ENCODE data around the gene KRT34. TPM values are rescaled to one million over a fixed set of nuclear protein-coding genes. Genes with fewer than 3 reads are reported as not detected.

The KRT34 gene
- total and polyA plus RNA-seq, 4 donors, result not detected

- Histone ChIP-seq H3K36me3 (ENCODE audit: control insufficient read depth, insufficient read depth, low read length) (no peaks in the 10 kb centered on the region), H3K9me3 (ENCODE audit: control insufficient read depth, insufficient read depth, low read length) (no peaks in the 10 kb centered on the region), H3K4me3 (ENCODE audit: low read depth, low read length) (no peak overlapping the region), H3K27ac (ENCODE audit: low read depth, low read length) (no peak overlapping the region), H3K4me1 (ENCODE audit: control insufficient read depth, insufficient read depth, low read length) (no peaks in the 10 kb centered on the region), H3K27me3 (ENCODE audit: control insufficient read depth, insufficient read depth, low read length) (no peaks in the 10 kb centered on the region)
- DNase-seq (ENCODE audit: low read depth in 4 of 6, low spot score in 6 of 6), result no peak
- 89% methylated on average over 10 of the region's 10 CpGs for WGBS (ENCODE audit: insufficient coverage)
Measured at GRCh38 chr17:41394254-41394996, 12.3 kb upstream of the KRT34 start.

- H3K4me3 ChIP-seq (ENCODE audit: low read depth, low read length), result no peak overlapping the region
Measured at GRCh38 chr17:41393826-41394225, 11.7 kb upstream of the KRT34 start.

GRCh38 chr17:41393294-41393693 is 11.2 kb upstream of the KRT34 start:
- Histone ChIP-seq H3K27me3 (ENCODE audit: control insufficient read depth, insufficient read depth, low read length) (no peaks in the 10 kb centered on the region), H3K27ac (ENCODE audit: low read depth, low read length) (no peak overlapping the region), H3K9me3 (ENCODE audit: control insufficient read depth, insufficient read depth, low read length) (no peaks in the 10 kb centered on the region), H3K4me3 (ENCODE audit: low read depth, low read length) (no peak overlapping the region), H3K36me3 (ENCODE audit: control insufficient read depth, insufficient read depth, low read length) (no peaks in the 10 kb centered on the region), H3K4me1 (ENCODE audit: control insufficient read depth, insufficient read depth, low read length) (no peaks in the 10 kb centered on the region)
- WGBS (ENCODE audit: insufficient coverage), result 33% methylated on average over 1 of the region's 5 CpGs
- DNase-seq (ENCODE audit: low read depth in 4 of 6, low spot score in 6 of 6), result no peak

More at GRCh38 chr17:41393826-41394225, 11.7 kb upstream of the KRT34 start:
- WGBS (ENCODE audit: insufficient coverage), result 84% methylated on average over 9 of the region's 10 CpGs
- Histone ChIP-seq H3K36me3 (ENCODE audit: control insufficient read depth, insufficient read depth, low read length) (no peaks in the 10 kb centered on the region), H3K9me3 (ENCODE audit: control insufficient read depth, insufficient read depth, low read length) (no peaks in the 10 kb centered on the region), H3K27me3 (ENCODE audit: control insufficient read depth, insufficient read depth, low read length) (no peaks in the 10 kb centered on the region), H3K4me1 (ENCODE audit: control insufficient read depth, insufficient read depth, low read length) (no peaks in the 10 kb centered on the region), H3K27ac (ENCODE audit: low read depth, low read length) (no peak overlapping the region)
- no peak for DNase-seq (ENCODE audit: low read depth in 4 of 6, low spot score in 6 of 6)

- WGBS (ENCODE audit: insufficient coverage), result no CpG with 5 or more reads among the region's 1 CpG
- no peaks in the 10 kb centered on the region for H3K27me3 ChIP-seq (ENCODE audit: control insufficient read depth, insufficient read depth, low read length)
Measured at GRCh38 chr17:41392278-41392677, 10.2 kb upstream of the KRT34 start.

GRCh38 chr17:41391535-41391934 is 9.4 kb upstream of the KRT34 start:
- Histone ChIP-seq H3K4me1 (ENCODE audit: control insufficient read depth, insufficient read depth, low read length) (no peaks in the 10 kb centered on the region), H3K9me3 (ENCODE audit: control insufficient read depth, insufficient read depth, low read length) (no peaks in the 10 kb centered on the region), H3K27ac (ENCODE audit: low read depth, low read length) (no peak overlapping the region), H3K27me3 (ENCODE audit: control insufficient read depth, insufficient read depth, low read length) (no peaks in the 10 kb centered on the region), H3K4me3 (ENCODE audit: low read depth, low read length) (no peak overlapping the region), H3K36me3 (ENCODE audit: control insufficient read depth, insufficient read depth, low read length) (no peaks in the 10 kb centered on the region)
- no peak for DNase-seq (ENCODE audit: low read depth in 4 of 6, low spot score in 6 of 6)
- WGBS (ENCODE audit: insufficient coverage), result no CpG with 5 or more reads among the region's 2 CpGs

More at GRCh38 chr17:41392278-41392677, 10.2 kb upstream of the KRT34 start:
- no peaks in the 10 kb centered on the region for H3K36me3 ChIP-seq (ENCODE audit: control insufficient read depth, insufficient read depth, low read length)
- H3K4me1 ChIP-seq (ENCODE audit: control insufficient read depth, insufficient read depth, low read length), result no peaks in the 10 kb centered on the region
- H3K9me3 ChIP-seq (ENCODE audit: control insufficient read depth, insufficient read depth, low read length), result no peaks in the 10 kb centered on the region
- no peak for DNase-seq (ENCODE audit: low read depth in 4 of 6, low spot score in 6 of 6)
- no peak overlapping the region for H3K4me3 ChIP-seq (ENCODE audit: low read depth, low read length)
- no peak overlapping the region for H3K27ac ChIP-seq (ENCODE audit: low read depth, low read length)

GRCh38 chr17:41390411-41390938 is 8.4 kb upstream of the KRT34 start:
- Histone ChIP-seq H3K4me3 (ENCODE audit: low read depth, low read length) (no peak overlapping the region), H3K4me1 (ENCODE audit: control insufficient read depth, insufficient read depth, low read length) (no peaks in the 10 kb centered on the region), H3K27me3 (ENCODE audit: control insufficient read depth, insufficient read depth, low read length) (no peaks in the 10 kb centered on the region), H3K36me3 (ENCODE audit: control insufficient read depth, insufficient read depth, low read length) (no peaks in the 10 kb centered on the region), H3K27ac (ENCODE audit: low read depth, low read length) (no peak overlapping the region), H3K9me3 (ENCODE audit: control insufficient read depth, insufficient read depth, low read length) (peaks cover 3% of the 10 kb centered on the region)
- WGBS (ENCODE audit: insufficient coverage), result 68% methylated on average over 3 of the region's 7 CpGs
- no peak for DNase-seq (ENCODE audit: low read depth in 4 of 6, low spot score in 6 of 6)

- H3K4me3 ChIP-seq (ENCODE audit: low read depth, low read length), result no peak overlapping the region
- H3K36me3 ChIP-seq (ENCODE audit: control insufficient read depth, insufficient read depth, low read length), result no peaks in the 10 kb centered on the region
- no peak overlapping the region for H3K27ac ChIP-seq (ENCODE audit: low read depth, low read length)
- peaks cover 3% of the 10 kb centered on the region for H3K9me3 ChIP-seq (ENCODE audit: control insufficient read depth, insufficient read depth, low read length)
- no peaks in the 10 kb centered on the region for H3K27me3 ChIP-seq (ENCODE audit: control insufficient read depth, insufficient read depth, low read length)
- no peaks in the 10 kb centered on the region for H3K4me1 ChIP-seq (ENCODE audit: control insufficient read depth, insufficient read depth, low read length)
- no CpG with 5 or more reads among the region's 4 CpGs for WGBS (ENCODE audit: insufficient coverage)
- no peak for DNase-seq (ENCODE audit: low read depth in 4 of 6, low spot score in 6 of 6)
Measured at GRCh38 chr17:41387670-41388069, 5.6 kb upstream of the KRT34 start.

GRCh38 chr17:41386227-41386626 is 4.1 kb upstream of the KRT34 start:
- no CpG with 5 or more reads among the region's 1 CpG for WGBS (ENCODE audit: insufficient coverage)
- H3K4me1 ChIP-seq (ENCODE audit: control insufficient read depth, insufficient read depth, low read length), result no peaks in the 10 kb centered on the region

GRCh38 chr17:41383690-41384089 is 1.6 kb upstream of the KRT34 start:
- H3K27me3 ChIP-seq (ENCODE audit: control insufficient read depth, insufficient read depth, low read length), result peaks cover 5% of the 10 kb centered on the region
- no CpG with 5 or more reads among the region's 1 CpG for WGBS (ENCODE audit: insufficient coverage)
- no peaks in the 10 kb centered on the region for H3K36me3 ChIP-seq (ENCODE audit: control insufficient read depth, insufficient read depth, low read length)
- H3K27ac ChIP-seq (ENCODE audit: low read depth, low read length), result no peak overlapping the region
- no peak for DNase-seq (ENCODE audit: low read depth in 4 of 6, low spot score in 6 of 6)
- H3K4me1 ChIP-seq (ENCODE audit: control insufficient read depth, insufficient read depth, low read length), result no peaks in the 10 kb centered on the region
- no peak overlapping the region for H3K4me3 ChIP-seq (ENCODE audit: low read depth, low read length)
- H3K9me3 ChIP-seq (ENCODE audit: control insufficient read depth, insufficient read depth, low read length), result peaks cover 3% of the 10 kb centered on the region

More at GRCh38 chr17:41386227-41386626, 4.1 kb upstream of the KRT34 start:
- H3K27me3 ChIP-seq (ENCODE audit: control insufficient read depth, insufficient read depth, low read length), result peaks cover 2% of the 10 kb centered on the region
- H3K36me3 ChIP-seq (ENCODE audit: control insufficient read depth, insufficient read depth, low read length), result no peaks in the 10 kb centered on the region
- peaks cover 3% of the 10 kb centered on the region for H3K9me3 ChIP-seq (ENCODE audit: control insufficient read depth, insufficient read depth, low read length)
- H3K4me3 ChIP-seq (ENCODE audit: low read depth, low read length), result no peak overlapping the region
- DNase-seq (ENCODE audit: low read depth in 4 of 6, low spot score in 6 of 6), result no peak
- no peak overlapping the region for H3K27ac ChIP-seq (ENCODE audit: low read depth, low read length)

GRCh38 chr17:41382394-41382793 is 288 bp upstream of the KRT34 start:
- H3K27me3 ChIP-seq (ENCODE audit: control insufficient read depth, insufficient read depth, low read length), result peaks cover 5% of the 10 kb centered on the region
- no peaks in the 10 kb centered on the region for H3K36me3 ChIP-seq (ENCODE audit: control insufficient read depth, insufficient read depth, low read length)
- H3K4me1 ChIP-seq (ENCODE audit: control insufficient read depth, insufficient read depth, low read length), result no peaks in the 10 kb centered on the region
- no peak for DNase-seq (ENCODE audit: low read depth in 4 of 6, low spot score in 6 of 6)
- H3K27ac ChIP-seq (ENCODE audit: low read depth, low read length), result no peak overlapping the region
- no peak overlapping the region for H3K4me3 ChIP-seq (ENCODE audit: low read depth, low read length)
- WGBS (ENCODE audit: insufficient coverage), result no CpG with 5 or more reads among the region's 1 CpG
- peaks cover 3% of the 10 kb centered on the region for H3K9me3 ChIP-seq (ENCODE audit: control insufficient read depth, insufficient read depth, low read length)
